ENCODE results near the gene GPSM3.

Gene GPSM3

GRCh38 chr6:32173051-32173727 lies 19.3 kb downstream of the GPSM3 start:
- DNase-seq (ENCODE audit: low read depth in 2 of 2): no peak

GRCh38 chr6:32171234-32171633 lies 21.2 kb downstream of the GPSM3 start:
- DNase-seq (ENCODE audit: low read depth in 2 of 2): no peak

- no peak for DNase-seq (ENCODE audit: low read depth in 2 of 2)
These were observed 22.1 kb downstream of the GPSM3 start for GRCh38 chr6:32170294-32170693.

- no peak for DNase-seq (ENCODE audit: low read depth in 2 of 2)
These were observed 23.4 kb downstream of the GPSM3 start for GRCh38 chr6:32168807-32169591.

GRCh38 chr6:32168350-32168749 lies 24.1 kb downstream of the GPSM3 start:
- no peak for DNase-seq (ENCODE audit: low read depth in 2 of 2)

GRCh38 chr6:32167761-32168262 lies 24.6 kb downstream of the GPSM3 start:
- no peak for DNase-seq (ENCODE audit: low read depth in 2 of 2)

GRCh38 chr6:32167154-32167760 lies 25.2 kb downstream of the GPSM3 start:
- no peak for DNase-seq (ENCODE audit: low read depth in 2 of 2)

GRCh38 chr6:32166411-32167061 lies 25.9 kb downstream of the GPSM3 start:
- no peak for DNase-seq (ENCODE audit: low read depth in 2 of 2)

- no peak for DNase-seq (ENCODE audit: low read depth in 2 of 2)
These were observed 28.1 kb downstream of the GPSM3 start, which contains the start of gene EGFL8 for GRCh38 chr6:32164295-32164694. TSS of gene EGFL8 (plus strand) at chr6:32164595. CDS start at chr6:32166166, 1,571 bp downstream.

GRCh38 chr6:32163559-32164258 lies 28.7 kb downstream of the GPSM3 start:
- no peak for DNase-seq (ENCODE audit: low read depth in 2 of 2)

GRCh38 chr6:32158052-32158451 lies 34.4 kb downstream of the GPSM3 start:
- no peak for DNase-seq (ENCODE audit: low read depth in 2 of 2)

- DNase-seq (ENCODE audit: low read depth in 2 of 2): no peak
These were observed 35.6 kb downstream of the GPSM3 start for GRCh38 chr6:32156891-32157290.

- peak in 1 of 2 donors; percentile 40 for DNase-seq (ENCODE audit: low read depth in 2 of 2)
These were observed 37.8 kb downstream of the GPSM3 start for GRCh38 chr6:32154514-32155161.

- peak; percentile 54 to 73 for DNase-seq (ENCODE audit: low read depth in 2 of 2)
These were observed 38.6 kb downstream of the GPSM3 start, which contains the start of gene PPT2 for GRCh38 chr6:32153564-32154513. TSS of gene PPT2 (plus strand) at chr6:32154141. CDS start at chr6:32154595, 454 bp downstream.

GRCh38 chr6:32152769-32153563 lies 39.5 kb downstream of the GPSM3 start:
- no peak for DNase-seq (ENCODE audit: low read depth in 2 of 2)

- DNase-seq (ENCODE audit: low read depth in 2 of 2): no peak
These were observed 40.3 kb downstream of the GPSM3 start, which contains the start of gene PRRT1 for GRCh38 chr6:32151863-32152768. TSS of gene PRRT1 (minus strand) at chr6:32151939. CDS start at chr6:32151827, 112 bp downstream.

- DNase-seq (ENCODE audit: low read depth in 2 of 2): no peak
These were observed 41.1 kb downstream of the GPSM3 start for GRCh38 chr6:32151181-32151862.
